ENCODE data around the gene RPLP1. TPM values are rescaled to one million over a fixed set of nuclear protein-coding genes. Genes with fewer than 3 reads are reported as not detected.

The RPLP1 gene
- total RNA-seq, 1 experiment from 2014 or later: 1,587 TPM

DNA sequence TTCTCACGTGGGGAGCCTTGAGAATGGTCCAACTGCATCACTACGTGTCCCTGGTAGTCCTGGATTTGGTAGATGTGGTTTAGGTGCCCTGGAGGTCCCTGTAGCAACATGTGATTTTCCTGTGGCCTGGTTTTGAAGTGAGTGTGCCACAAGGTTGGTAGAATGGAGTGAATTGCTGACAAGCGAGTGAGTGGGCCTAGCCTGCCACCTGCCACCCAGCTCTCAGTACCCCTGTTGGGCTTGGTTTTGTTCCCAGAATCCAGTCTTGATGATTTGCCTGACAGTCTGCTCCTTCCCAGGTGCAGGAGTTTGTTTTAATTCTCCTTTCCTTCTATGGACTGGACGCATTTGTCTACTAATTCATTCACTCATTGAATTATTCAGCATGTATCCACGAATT is 19.4 kb downstream of the RPLP1 start:
- no peak for TF ChIP-seq CTCF (IDR thresholded peaks at IDR 0.05; ENCODE audit: insufficient read depth in 1 of 2, low read depth in 1 of 2, low read length in 1 of 2, severe bottlenecking in 1 of 2, unreplicated experiment in 1 of 2)
- no peaks in the 10 kb centered on the region for H3K9me3 Mint-ChIP-seq (ENCODE audit: unreplicated experiment)
- no peak overlapping the region for H3K27ac Mint-ChIP-seq (ENCODE audit: unreplicated experiment)
- Histone ChIP-seq H3K9me3 (no peaks in the 10 kb centered on the region), H3K4me1 (peaks cover 28% of the 10 kb centered on the region), H3K4me3 (ENCODE audit: low read depth, low read length) (no peak overlapping the region), H3K36me3 (ENCODE audit: control insufficient read depth, insufficient read depth, low read length) (no peaks in the 10 kb centered on the region), H3K27me3 (replicated peaks; ENCODE audit: control insufficient read depth, insufficient read depth, low read length) (no peaks in the 10 kb centered on the region)
- BruUV-seq (replicated peaks): no TSS peak
- intact Hi-C loops (cut with micrococcal nuclease; ENCODE audit: unreplicated experiment): loop anchor here (10.0 kb wide), 1 partner anchor 293 kb away; no protein-coding TSS in a partner anchor
- no peak overlapping the region for H3K4me3 Mint-ChIP-seq (ENCODE audit: unreplicated experiment)
- CTCF ChIA-PET: no interaction called here
- peaks cover 22% of the 10 kb centered on the region for H3K4me1 Mint-ChIP-seq (ENCODE audit: low read depth, unreplicated experiment)
- H3K36me3 Mint-ChIP-seq (ENCODE audit: insufficient read depth, unreplicated experiment): no peaks in the 10 kb centered on the region
- POLR2A ChIA-PET: no interaction called here
- DNase-seq: no peak
- no peaks in the 10 kb centered on the region for H3K27me3 Mint-ChIP-seq (ENCODE audit: insufficient read depth, unreplicated experiment)

GRCh38 chr15:69472562-69472961 is 19.9 kb downstream of the RPLP1 start:
- Mint-ChIP-seq H3K27me3 (ENCODE audit: insufficient read depth, unreplicated experiment) (no peaks in the 10 kb centered on the region), H3K4me1 (ENCODE audit: low read depth, unreplicated experiment) (peaks cover 19% of the 10 kb centered on the region), H3K36me3 (ENCODE audit: insufficient read depth, unreplicated experiment) (no peaks in the 10 kb centered on the region), H3K4me3 (ENCODE audit: unreplicated experiment) (no peak overlapping the region), H3K27ac (ENCODE audit: unreplicated experiment) (no peak overlapping the region), H3K9me3 (ENCODE audit: unreplicated experiment) (no peaks in the 10 kb centered on the region)
- DNase-seq: no peak
- Histone ChIP-seq H3K36me3 (ENCODE audit: control insufficient read depth, insufficient read depth, low read length) (no peaks in the 10 kb centered on the region), H3K9me3 (no peaks in the 10 kb centered on the region), H3K4me1 (peaks cover 23% of the 10 kb centered on the region), H3K27me3 (replicated peaks; ENCODE audit: control insufficient read depth, insufficient read depth, low read length) (no peaks in the 10 kb centered on the region), H3K4me3 (ENCODE audit: low read depth, low read length) (no peak overlapping the region)
- ChIA-PET CTCF (no interaction called here), POLR2A (no interaction called here)
- no TSS peak for BruUV-seq (replicated peaks)
- intact Hi-C loops (cut with micrococcal nuclease; ENCODE audit: unreplicated experiment): loop anchor here (10.0 kb wide), 1 partner anchor 292 kb away; no protein-coding TSS in a partner anchor
- TF ChIP-seq CTCF (IDR thresholded peaks at IDR 0.05; ENCODE audit: insufficient read depth in 1 of 2, low read depth in 1 of 2, low read length in 1 of 2, severe bottlenecking in 1 of 2, unreplicated experiment in 1 of 2): no peak

GRCh38 chr15:69474291-69474690 is 21.7 kb downstream of the RPLP1 start:
- BruUV-seq (replicated peaks): no TSS peak
- Mint-ChIP-seq H3K27ac (ENCODE audit: unreplicated experiment) (no peak overlapping the region), H3K27me3 (ENCODE audit: insufficient read depth, unreplicated experiment) (no peaks in the 10 kb centered on the region), H3K36me3 (ENCODE audit: insufficient read depth, unreplicated experiment) (no peaks in the 10 kb centered on the region), H3K9me3 (ENCODE audit: unreplicated experiment) (no peaks in the 10 kb centered on the region), H3K4me3 (ENCODE audit: unreplicated experiment) (no peak overlapping the region), H3K4me1 (ENCODE audit: low read depth, unreplicated experiment) (peaks cover 2% of the 10 kb centered on the region)
- H3K36me3 ChIP-seq (ENCODE audit: control insufficient read depth, insufficient read depth, low read length): no peaks in the 10 kb centered on the region
- ChIA-PET CTCF (no interaction called here), POLR2A (no interaction called here)
- TF ChIP-seq CTCF (IDR thresholded peaks at IDR 0.05; ENCODE audit: insufficient read depth in 1 of 2, low read depth in 1 of 2, low read length in 1 of 2, severe bottlenecking in 1 of 2, unreplicated experiment in 1 of 2): no peak
- intact Hi-C loops (cut with micrococcal nuclease; ENCODE audit: unreplicated experiment): loop anchor here (10.0 kb wide), 1 partner anchor 291 kb away; no protein-coding TSS in a partner anchor
- DNase-seq: no peak
- no peaks in the 10 kb centered on the region for H3K27me3 ChIP-seq (replicated peaks; ENCODE audit: control insufficient read depth, insufficient read depth, low read length)
- H3K4me1 ChIP-seq: peaks cover 7% of the 10 kb centered on the region
- no peak overlapping the region for H3K4me3 ChIP-seq (ENCODE audit: low read depth, low read length)
- no peaks in the 10 kb centered on the region for H3K9me3 ChIP-seq

Measured in Caco-2 (cell line).